ENCODE results near the gene GPA33.

DNA sequence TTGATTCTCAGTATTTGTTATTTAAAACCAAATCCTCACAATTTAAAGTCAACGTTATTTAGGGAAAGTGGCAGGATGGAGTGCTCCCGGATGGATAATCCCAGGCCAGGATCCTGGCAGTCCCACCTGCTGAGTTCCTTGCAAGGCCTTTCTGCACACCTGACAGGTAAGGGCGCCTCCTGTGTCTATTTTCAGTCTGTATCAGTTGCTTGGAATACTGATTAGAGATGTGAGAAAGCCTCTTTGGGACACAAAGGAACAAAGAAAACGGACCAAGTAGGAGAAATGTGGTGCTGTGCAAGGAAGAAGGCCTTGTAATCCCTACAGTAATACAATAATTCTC, 15.9 kb upstream of the GPA33 start:
- TF ChIP-seq ZNF565 (CRISPR knock-in tag; conservative IDR thresholded peaks at IDR 0.05; ENCODE audit: low read depth) (no peak), PATZ1 (CRISPR knock-in tag; IDR thresholded peaks at IDR 0.05; ENCODE audit: borderline replicate concordance) (no peak), TOX (CRISPR knock-in tag; IDR thresholded peaks at IDR 0.05; ENCODE audit: borderline replicate concordance) (no peak), RARB (CRISPR knock-in tag; IDR thresholded peaks at IDR 0.05) (no peak), ZNF70 (CRISPR knock-in tag; IDR thresholded peaks at IDR 0.05) (no peak), ARNTL (CRISPR knock-in tag; IDR thresholded peaks at IDR 0.05; ENCODE audit: borderline replicate concordance, low read depth) (no peak), ZFP3 (CRISPR knock-in tag; IDR thresholded peaks at IDR 0.05) (no peak), ZC3H10 (CRISPR knock-in tag; IDR thresholded peaks at IDR 0.05) (no peak)
- TF ChIP-seq, protein P1, sequence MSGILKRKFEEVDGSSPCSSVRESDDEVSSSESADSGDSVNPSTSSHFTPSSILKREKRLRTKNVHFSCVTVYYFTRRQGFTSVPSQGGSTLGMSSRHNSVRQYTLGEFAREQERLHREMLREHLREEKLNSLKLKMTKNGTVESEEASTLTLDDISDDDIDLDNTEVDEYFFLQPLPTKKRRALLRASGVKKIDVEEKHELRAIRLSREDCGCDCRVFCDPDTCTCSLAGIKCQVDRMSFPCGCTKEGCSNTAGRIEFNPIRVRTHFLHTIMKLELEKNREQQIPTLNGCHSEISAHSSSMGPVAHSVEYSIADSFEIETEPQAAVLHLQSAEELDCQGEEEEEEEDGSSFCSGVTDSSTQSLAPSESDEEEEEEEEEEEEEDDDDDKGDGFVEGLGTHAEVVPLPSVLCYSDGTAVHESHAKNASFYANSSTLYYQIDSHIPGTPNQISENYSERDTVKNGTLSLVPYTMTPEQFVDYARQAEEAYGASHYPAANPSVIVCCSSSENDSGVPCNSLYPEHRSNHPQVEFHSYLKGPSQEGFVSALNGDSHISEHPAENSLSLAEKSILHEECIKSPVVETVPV (CRISPR knock-in tag; IDR thresholded peaks at IDR 0.05), result no peak
